ENCODE measurements around the gene PADI1.

DNA sequence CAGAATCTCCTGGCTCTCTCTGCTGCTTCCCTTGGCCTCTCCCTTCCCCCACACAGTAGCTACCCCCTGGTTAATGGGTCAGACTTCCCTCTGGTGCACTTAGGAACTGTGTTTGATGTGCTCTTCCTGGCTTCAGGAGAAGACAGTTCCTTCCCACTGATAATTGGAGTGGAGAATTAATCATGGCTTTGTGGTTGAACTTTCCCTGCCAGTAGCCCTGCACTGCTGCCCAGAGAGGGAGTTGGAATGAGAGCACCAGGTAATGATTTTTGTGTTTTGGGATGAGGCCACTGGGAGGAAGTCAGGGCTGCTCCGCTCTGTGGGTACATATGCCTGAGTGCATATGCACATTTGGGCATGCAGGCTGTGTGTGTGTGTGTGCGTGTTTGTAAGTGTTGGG is 46.0 kb upstream of the PADI1 start:
- TF ChIP-seq EP300 (IDR thresholded peaks at IDR 0.05) (no peak), POLR2AphosphoS5 (IDR thresholded peaks at IDR 0.05) (no peak), POLR2A (IDR thresholded peaks at IDR 0.05) (no peak)
- TF ChIP-seq, protein P1, sequence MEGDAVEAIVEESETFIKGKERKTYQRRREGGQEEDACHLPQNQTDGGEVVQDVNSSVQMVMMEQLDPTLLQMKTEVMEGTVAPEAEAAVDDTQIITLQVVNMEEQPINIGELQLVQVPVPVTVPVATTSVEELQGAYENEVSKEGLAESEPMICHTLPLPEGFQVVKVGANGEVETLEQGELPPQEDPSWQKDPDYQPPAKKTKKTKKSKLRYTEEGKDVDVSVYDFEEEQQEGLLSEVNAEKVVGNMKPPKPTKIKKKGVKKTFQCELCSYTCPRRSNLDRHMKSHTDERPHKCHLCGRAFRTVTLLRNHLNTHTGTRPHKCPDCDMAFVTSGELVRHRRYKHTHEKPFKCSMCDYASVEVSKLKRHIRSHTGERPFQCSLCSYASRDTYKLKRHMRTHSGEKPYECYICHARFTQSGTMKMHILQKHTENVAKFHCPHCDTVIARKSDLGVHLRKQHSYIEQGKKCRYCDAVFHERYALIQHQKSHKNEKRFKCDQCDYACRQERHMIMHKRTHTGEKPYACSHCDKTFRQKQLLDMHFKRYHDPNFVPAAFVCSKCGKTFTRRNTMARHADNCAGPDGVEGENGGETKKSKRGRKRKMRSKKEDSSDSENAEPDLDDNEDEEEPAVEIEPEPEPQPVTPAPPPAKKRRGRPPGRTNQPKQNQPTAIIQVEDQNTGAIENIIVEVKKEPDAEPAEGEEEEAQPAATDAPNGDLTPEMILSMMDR (IDR thresholded peaks at IDR 0.05) = no peak

All from suprapubic skin (tissue), 4 donors.